Measurements from ENCODE around the gene TPSG1. TPM values are rescaled to one million over a fixed set of nuclear protein-coding genes. Genes with fewer than 3 reads are reported as not detected.

The TPSG1 gene
- total RNA-seq, 3 donors from 2014 or later (not counting 1 experiment from before 2014, with no cell fraction given) = 0.40 TPM; not detected in 2

DNA sequence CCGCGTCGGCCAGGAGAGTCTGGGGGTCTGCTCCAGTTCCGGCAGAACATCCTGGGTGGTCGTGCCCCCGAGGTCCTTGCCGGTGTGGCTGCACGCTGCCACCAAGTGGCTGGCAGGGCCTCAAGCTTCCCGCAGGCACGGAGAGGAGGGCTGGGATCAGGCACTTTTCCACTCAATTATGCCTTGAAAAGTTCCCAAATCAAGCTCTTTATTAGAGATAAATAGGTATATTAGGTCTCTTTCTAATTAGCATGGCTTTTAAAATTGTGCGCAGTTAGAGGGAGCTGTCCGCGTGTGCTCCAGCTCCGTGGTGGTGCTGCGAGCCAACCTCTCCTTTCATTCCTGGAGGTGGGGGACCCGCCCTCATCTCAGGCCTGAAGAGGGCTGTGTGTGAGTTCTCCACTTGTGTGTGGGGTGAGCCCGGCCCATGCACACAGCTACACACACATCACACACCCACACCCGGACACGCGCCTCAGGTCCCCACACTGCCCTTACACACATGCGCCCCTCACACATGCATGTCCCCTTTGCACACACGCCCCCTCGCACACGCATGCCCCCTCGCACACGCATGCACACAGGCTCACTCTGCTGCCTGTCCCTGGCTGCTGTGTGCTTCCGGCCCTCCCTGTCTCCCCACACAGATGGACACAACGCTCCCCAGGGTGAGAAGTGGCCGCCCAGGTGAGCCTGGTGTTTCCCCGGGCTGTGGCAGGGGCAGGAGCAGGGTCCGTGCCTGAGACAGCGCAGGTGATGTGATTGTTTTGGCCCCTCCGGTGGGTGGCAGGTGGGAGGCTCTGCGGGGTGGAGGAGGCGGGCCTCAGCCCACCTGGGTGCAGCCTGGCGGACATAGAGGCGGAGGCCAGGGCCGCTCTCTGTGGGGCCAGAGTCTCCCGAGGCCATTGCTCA lies 43.4 kb downstream of the TPSG1 start:
- H3K36me3 Mint-ChIP-seq = no peaks in the 10 kb centered on the region
- H3K4me1 Mint-ChIP-seq = no peaks in the 10 kb centered on the region
- H3K4me3 Mint-ChIP-seq = no peak overlapping the region
- ATAC-seq = no peak
- Histone ChIP-seq H3K27me3 (ENCODE audit: control insufficient read depth, insufficient read depth, low read length) (no peaks in the 10 kb centered on the region), H3K4me3 (ENCODE audit: low read length) (no peak overlapping the region), H3K9me3 (ENCODE audit: control insufficient read depth, insufficient read depth, low read length) (no peaks in the 10 kb centered on the region), H3K27ac (ENCODE audit: low read length) (no peak overlapping the region), H3K36me3 (ENCODE audit: control insufficient read depth, insufficient read depth, low read length) (no peaks in the 10 kb centered on the region), H3K4me1 (ENCODE audit: control insufficient read depth, insufficient read depth, low read length) (no peaks in the 10 kb centered on the region)
- intact Hi-C loops (cut with micrococcal nuclease) = no loop called here
- TF ChIP-seq, protein P1, sequence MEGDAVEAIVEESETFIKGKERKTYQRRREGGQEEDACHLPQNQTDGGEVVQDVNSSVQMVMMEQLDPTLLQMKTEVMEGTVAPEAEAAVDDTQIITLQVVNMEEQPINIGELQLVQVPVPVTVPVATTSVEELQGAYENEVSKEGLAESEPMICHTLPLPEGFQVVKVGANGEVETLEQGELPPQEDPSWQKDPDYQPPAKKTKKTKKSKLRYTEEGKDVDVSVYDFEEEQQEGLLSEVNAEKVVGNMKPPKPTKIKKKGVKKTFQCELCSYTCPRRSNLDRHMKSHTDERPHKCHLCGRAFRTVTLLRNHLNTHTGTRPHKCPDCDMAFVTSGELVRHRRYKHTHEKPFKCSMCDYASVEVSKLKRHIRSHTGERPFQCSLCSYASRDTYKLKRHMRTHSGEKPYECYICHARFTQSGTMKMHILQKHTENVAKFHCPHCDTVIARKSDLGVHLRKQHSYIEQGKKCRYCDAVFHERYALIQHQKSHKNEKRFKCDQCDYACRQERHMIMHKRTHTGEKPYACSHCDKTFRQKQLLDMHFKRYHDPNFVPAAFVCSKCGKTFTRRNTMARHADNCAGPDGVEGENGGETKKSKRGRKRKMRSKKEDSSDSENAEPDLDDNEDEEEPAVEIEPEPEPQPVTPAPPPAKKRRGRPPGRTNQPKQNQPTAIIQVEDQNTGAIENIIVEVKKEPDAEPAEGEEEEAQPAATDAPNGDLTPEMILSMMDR (IDR thresholded peaks at IDR 0.05) = no peak
- WGBS (ENCODE audit: insufficient coverage) = 82% methylated on average over 39 of the region's 39 CpGs
- no peak for DNase-seq
- H3K27me3 Mint-ChIP-seq (ENCODE audit: low read depth in 2 of 2) = no peaks in the 10 kb centered on the region
- H3K9me3 Mint-ChIP-seq = no peaks in the 10 kb centered on the region
- no peak overlapping the region for H3K27ac Mint-ChIP-seq

DNA sequence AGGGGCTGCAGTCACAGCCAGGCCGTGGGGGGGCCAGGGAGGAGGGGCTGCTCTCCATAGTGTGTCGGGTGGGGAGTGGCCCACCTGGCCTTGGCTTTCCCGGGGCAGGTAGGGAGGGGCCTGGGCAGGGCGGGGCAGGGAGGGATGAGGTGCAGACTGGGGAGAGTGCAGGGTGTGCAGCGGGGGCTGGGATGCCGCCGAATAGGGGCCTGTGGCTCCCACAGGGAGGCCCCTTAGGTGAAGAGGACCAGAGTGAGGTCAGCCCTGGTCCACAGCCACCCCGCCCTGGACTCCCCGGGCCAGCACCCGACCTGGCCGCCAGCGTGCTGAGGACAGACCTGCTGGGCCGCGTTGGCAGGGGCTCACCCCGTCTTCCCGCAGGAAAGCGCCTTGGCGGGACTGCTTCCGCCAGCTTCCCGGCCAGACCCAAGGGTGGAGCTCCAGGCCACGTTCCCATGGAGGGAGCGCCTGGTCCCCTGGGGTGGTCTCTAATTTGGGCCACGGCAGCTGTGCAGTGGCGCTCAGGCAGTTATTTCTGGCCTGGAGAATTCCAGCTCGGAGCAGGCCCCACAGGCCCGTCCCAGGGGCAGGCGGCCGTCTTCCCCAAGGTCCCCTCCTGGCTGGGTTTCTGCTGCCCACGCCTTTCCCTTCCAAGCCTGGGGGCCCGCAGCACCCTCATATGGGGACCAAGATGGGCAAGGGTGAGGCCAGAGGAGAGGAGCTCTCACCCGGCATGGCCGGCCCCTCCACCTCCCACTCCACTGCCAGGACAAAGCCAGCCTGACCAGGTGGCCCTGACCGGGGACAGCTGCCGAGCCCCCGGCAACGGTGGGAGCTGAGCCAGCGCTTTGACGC lies 44.3 kb downstream of the TPSG1 start:
- Histone ChIP-seq H3K4me3 (ENCODE audit: low read length) (no peak overlapping the region), H3K9me3 (ENCODE audit: control insufficient read depth, insufficient read depth, low read length) (no peaks in the 10 kb centered on the region), H3K27me3 (ENCODE audit: control insufficient read depth, insufficient read depth, low read length) (no peaks in the 10 kb centered on the region), H3K27ac (ENCODE audit: low read length) (no peak overlapping the region), H3K36me3 (ENCODE audit: control insufficient read depth, insufficient read depth, low read length) (no peaks in the 10 kb centered on the region), H3K4me1 (ENCODE audit: control insufficient read depth, insufficient read depth, low read length) (no peaks in the 10 kb centered on the region)
- H3K4me3 Mint-ChIP-seq = no peak overlapping the region
- 78% methylated on average over 38 of the region's 38 CpGs for WGBS (ENCODE audit: insufficient coverage)
- no peaks in the 10 kb centered on the region for H3K36me3 Mint-ChIP-seq
- H3K9me3 Mint-ChIP-seq = no peaks in the 10 kb centered on the region
- no peak overlapping the region for H3K27ac Mint-ChIP-seq
- H3K27me3 Mint-ChIP-seq (ENCODE audit: low read depth in 2 of 2) = no peaks in the 10 kb centered on the region
- H3K4me1 Mint-ChIP-seq = no peaks in the 10 kb centered on the region
- ATAC-seq = no peak
- TF ChIP-seq, protein P1 (IDR thresholded peaks at IDR 0.05) = no peak
- intact Hi-C loops (cut with micrococcal nuclease) = no loop called here
- no peak for DNase-seq

DNA sequence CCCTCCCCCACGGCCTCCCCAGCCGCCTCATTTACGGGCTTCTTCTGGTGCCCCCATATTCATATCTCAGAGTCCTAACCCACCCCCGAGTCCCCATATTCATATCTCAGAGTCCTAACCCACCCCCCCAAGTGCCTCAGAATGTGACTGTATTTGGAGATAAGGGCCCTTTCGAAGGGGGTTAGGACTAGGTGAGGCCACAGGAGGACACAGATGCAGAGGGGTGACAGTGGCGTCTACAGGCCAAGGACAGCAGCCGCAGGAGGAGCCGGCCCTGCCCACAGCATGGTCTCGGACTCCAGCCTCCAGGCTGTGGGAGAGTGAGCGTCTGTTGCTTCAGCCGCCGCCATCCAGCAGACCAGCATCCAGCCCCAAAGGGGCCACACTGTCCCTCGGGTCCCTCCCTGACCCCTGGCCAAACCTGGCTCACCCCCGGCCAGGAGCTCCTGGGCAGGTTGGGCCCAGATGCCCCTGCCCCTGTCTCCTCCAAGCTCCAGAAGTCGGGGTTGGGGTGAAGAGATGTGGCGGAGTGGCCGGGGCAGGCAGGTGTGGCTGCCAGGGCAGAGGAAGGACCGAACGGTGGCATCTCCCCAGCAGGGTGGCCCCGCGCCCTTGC lies 46.7 kb downstream of the TPSG1 start:
- DNase-seq (no peak), ATAC-seq (no peak)
- Histone ChIP-seq H3K27ac (ENCODE audit: low read length) (no peak overlapping the region), H3K4me1 (ENCODE audit: control insufficient read depth, insufficient read depth, low read length) (no peaks in the 10 kb centered on the region), H3K4me3 (ENCODE audit: low read length) (no peak overlapping the region), H3K27me3 (ENCODE audit: control insufficient read depth, insufficient read depth, low read length) (no peaks in the 10 kb centered on the region), H3K9me3 (ENCODE audit: control insufficient read depth, insufficient read depth, low read length) (no peaks in the 10 kb centered on the region), H3K36me3 (ENCODE audit: control insufficient read depth, insufficient read depth, low read length) (no peaks in the 10 kb centered on the region)
- WGBS (ENCODE audit: insufficient coverage) = 76% methylated on average over 20 of the region's 21 CpGs
- Mint-ChIP-seq H3K27me3 (ENCODE audit: low read depth in 2 of 2) (no peaks in the 10 kb centered on the region), H3K9me3 (no peaks in the 10 kb centered on the region), H3K4me3 (no peak overlapping the region), H3K36me3 (no peaks in the 10 kb centered on the region), H3K4me1 (no peaks in the 10 kb centered on the region), H3K27ac (no peak overlapping the region)
- TF ChIP-seq, protein P1 (IDR thresholded peaks at IDR 0.05) = no peak
- intact Hi-C loops (cut with micrococcal nuclease) = no loop called here

All from natural killer cell (primary cell).